Measurements from ENCODE around the gene PDE4D. TPM values are rescaled to one million over a fixed set of nuclear protein-coding genes. Genes with fewer than 3 reads are reported as not detected.

PDE4D gene
- total RNA-seq, 1 experiment from 2014 or later: 11.6 TPM

- no peak for TF ChIP-seq CTCF (IDR thresholded peaks at IDR 0.05; ENCODE audit: unreplicated experiment)
- BruUV-seq (replicated peaks): no TSS peak
These were observed 629.5 kb downstream of the PDE4D start for GRCh38 chr5:59264013-59264412.

GRCh38 chr5:59261969-59262368 lies 631.6 kb downstream of the PDE4D start:
- intact Hi-C loops (cut with micrococcal nuclease; ENCODE audit: unreplicated experiment): no loop called here
- no TSS peak for BruUV-seq (replicated peaks)
- no peak overlapping the region for H3K4me3 Mint-ChIP-seq (ENCODE audit: low read depth, unreplicated experiment)
- H3K9me3 Mint-ChIP-seq (ENCODE audit: low read depth, unreplicated experiment): no peaks in the 10 kb centered on the region
- no peak for DNase-seq
- TF ChIP-seq CTCF (IDR thresholded peaks at IDR 0.05; ENCODE audit: unreplicated experiment): no peak
- H3K27me3 Mint-ChIP-seq (ENCODE audit: unreplicated experiment): no peaks in the 10 kb centered on the region
- H3K36me3 Mint-ChIP-seq (ENCODE audit: insufficient read depth, unreplicated experiment): no peaks in the 10 kb centered on the region
- CTCF ChIA-PET: interaction anchor here (0.6 kb wide), 1 partner anchor 255 kb away, joined by 3 read pairs; no protein-coding TSS in a partner anchor
- H3K4me1 Mint-ChIP-seq (ENCODE audit: low read depth, unreplicated experiment): peaks cover 17% of the 10 kb centered on the region
- H3K27ac Mint-ChIP-seq (ENCODE audit: unreplicated experiment): no peak overlapping the region

More at GRCh38 chr5:59264013-59264412, 629.5 kb downstream of the PDE4D start:
- no peaks in the 10 kb centered on the region for H3K9me3 Mint-ChIP-seq (ENCODE audit: low read depth, unreplicated experiment)
- no peak overlapping the region for H3K4me3 Mint-ChIP-seq (ENCODE audit: low read depth, unreplicated experiment)
- H3K27me3 Mint-ChIP-seq (ENCODE audit: unreplicated experiment): no peaks in the 10 kb centered on the region
- CTCF ChIA-PET: no interaction called here
- intact Hi-C loops (cut with micrococcal nuclease; ENCODE audit: unreplicated experiment): no loop called here
- no peaks in the 10 kb centered on the region for H3K36me3 Mint-ChIP-seq (ENCODE audit: insufficient read depth, unreplicated experiment)
- DNase-seq: no peak
- no peak overlapping the region for H3K27ac Mint-ChIP-seq (ENCODE audit: unreplicated experiment)
- H3K4me1 Mint-ChIP-seq (ENCODE audit: low read depth, unreplicated experiment): peaks cover 9% of the 10 kb centered on the region

GRCh38 chr5:59260973-59261372 lies 632.6 kb downstream of the PDE4D start:
- intact Hi-C loops (cut with micrococcal nuclease; ENCODE audit: unreplicated experiment): no loop called here
- H3K36me3 Mint-ChIP-seq (ENCODE audit: insufficient read depth, unreplicated experiment): no peaks in the 10 kb centered on the region
- no peak overlapping the region for H3K27ac Mint-ChIP-seq (ENCODE audit: unreplicated experiment)
- H3K27me3 Mint-ChIP-seq (ENCODE audit: unreplicated experiment): no peaks in the 10 kb centered on the region
- CTCF ChIA-PET: no interaction called here
- H3K4me1 Mint-ChIP-seq (ENCODE audit: low read depth, unreplicated experiment): peaks cover 8% of the 10 kb centered on the region
- no peak for TF ChIP-seq CTCF (IDR thresholded peaks at IDR 0.05; ENCODE audit: unreplicated experiment)
- no TSS peak for BruUV-seq (replicated peaks)
- no peak for DNase-seq
- no peaks in the 10 kb centered on the region for H3K9me3 Mint-ChIP-seq (ENCODE audit: low read depth, unreplicated experiment)
- H3K4me3 Mint-ChIP-seq (ENCODE audit: low read depth, unreplicated experiment): no peak overlapping the region

GRCh38 chr5:59260200-59260599 lies 633.3 kb downstream of the PDE4D start:
- no peak overlapping the region for H3K4me3 Mint-ChIP-seq (ENCODE audit: low read depth, unreplicated experiment)
- BruUV-seq (replicated peaks): no TSS peak
- DNase-seq: no peak
- H3K27me3 Mint-ChIP-seq (ENCODE audit: unreplicated experiment): no peaks in the 10 kb centered on the region
- H3K27ac Mint-ChIP-seq (ENCODE audit: unreplicated experiment): no peak overlapping the region
- intact Hi-C loops (cut with micrococcal nuclease; ENCODE audit: unreplicated experiment): no loop called here
- CTCF ChIA-PET: no interaction called here
- peaks cover 8% of the 10 kb centered on the region for H3K4me1 Mint-ChIP-seq (ENCODE audit: low read depth, unreplicated experiment)
- TF ChIP-seq CTCF (IDR thresholded peaks at IDR 0.05; ENCODE audit: unreplicated experiment): no peak
- H3K36me3 Mint-ChIP-seq (ENCODE audit: insufficient read depth, unreplicated experiment): no peaks in the 10 kb centered on the region
- H3K9me3 Mint-ChIP-seq (ENCODE audit: low read depth, unreplicated experiment): no peaks in the 10 kb centered on the region

All from Calu3 (cell line).